ENCODE results near the gene CYFIP1.

CYFIP1 gene

GRCh38 chr15:22902981-22903380, 77.2 kb downstream of the CYFIP1 start:
- H3K27ac Mint-ChIP-seq (ENCODE audit: low read depth): no peak overlapping the region
- ATAC-seq (replicated peaks; ENCODE audit: extremely low read depth, poor library complexity, severe bottlenecking): no peak
- H3K4me3 Mint-ChIP-seq: no peak overlapping the region
- no peak for DNase-seq (ENCODE audit: low spot score in 2 of 2)
- H3K36me3 Mint-ChIP-seq (ENCODE audit: insufficient read depth): no peaks in the 10 kb centered on the region
- no peaks in the 10 kb centered on the region for H3K27me3 Mint-ChIP-seq
- no peaks in the 10 kb centered on the region for H3K9me3 Mint-ChIP-seq
- H3K4me1 Mint-ChIP-seq: no peaks in the 10 kb centered on the region

DNA sequence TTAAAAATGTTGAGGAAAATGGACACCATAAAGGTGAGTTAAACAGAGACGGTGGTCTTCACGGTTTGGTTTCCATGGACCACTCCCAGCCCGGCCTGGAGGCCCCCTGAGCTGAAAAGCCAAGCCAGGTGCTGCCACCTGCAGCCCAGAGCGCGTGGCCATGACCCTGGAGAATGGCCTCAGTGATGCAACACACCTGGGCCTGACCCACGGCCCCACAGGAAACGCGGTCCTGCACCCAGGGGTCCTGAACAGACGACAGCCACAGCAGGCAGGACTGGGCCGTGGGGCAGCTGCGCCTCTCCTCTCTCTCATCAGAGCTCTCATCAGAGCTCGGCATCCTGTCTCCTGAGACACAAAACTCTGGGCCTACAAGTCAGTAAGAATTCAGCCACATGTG, 77.6 kb downstream of the CYFIP1 start:
- Mint-ChIP-seq H3K36me3 (ENCODE audit: insufficient read depth) (no peaks in the 10 kb centered on the region), H3K27me3 (no peaks in the 10 kb centered on the region), H3K9me3 (no peaks in the 10 kb centered on the region), H3K4me1 (no peaks in the 10 kb centered on the region), H3K4me3 (no peak overlapping the region), H3K27ac (ENCODE audit: low read depth) (no peak overlapping the region)
- ATAC-seq (replicated peaks; ENCODE audit: extremely low read depth, poor library complexity, severe bottlenecking): no peak
- no peak for DNase-seq (ENCODE audit: low spot score in 2 of 2)

DNA sequence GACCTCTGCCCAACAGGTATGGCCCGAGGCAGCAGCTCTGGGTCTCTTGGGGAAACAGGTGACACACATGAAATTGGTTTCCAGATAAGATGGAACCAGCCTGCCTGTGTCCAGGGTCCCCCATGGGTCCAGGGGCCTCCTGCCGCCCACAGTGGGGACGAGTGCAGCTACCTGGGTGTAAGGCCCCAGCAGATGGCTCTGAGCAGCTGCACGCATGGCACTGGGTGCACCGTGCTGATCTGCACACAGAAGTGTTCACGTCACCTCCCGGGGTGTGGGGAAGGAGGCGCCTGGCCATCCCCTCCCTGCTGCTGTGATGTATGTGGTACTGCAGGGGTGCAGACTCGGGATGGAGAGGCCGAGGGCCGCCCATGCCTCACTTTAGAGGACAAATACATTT, 78.1 kb downstream of the CYFIP1 start:
- no peaks in the 10 kb centered on the region for H3K9me3 Mint-ChIP-seq
- H3K4me1 Mint-ChIP-seq: no peaks in the 10 kb centered on the region
- no peak overlapping the region for H3K27ac Mint-ChIP-seq (ENCODE audit: low read depth)
- no peak overlapping the region for H3K4me3 Mint-ChIP-seq
- DNase-seq (ENCODE audit: low spot score in 2 of 2): no peak
- ATAC-seq (replicated peaks; ENCODE audit: extremely low read depth, poor library complexity, severe bottlenecking): no peak
- H3K36me3 Mint-ChIP-seq (ENCODE audit: insufficient read depth): no peaks in the 10 kb centered on the region
- no peaks in the 10 kb centered on the region for H3K27me3 Mint-ChIP-seq

DNA sequence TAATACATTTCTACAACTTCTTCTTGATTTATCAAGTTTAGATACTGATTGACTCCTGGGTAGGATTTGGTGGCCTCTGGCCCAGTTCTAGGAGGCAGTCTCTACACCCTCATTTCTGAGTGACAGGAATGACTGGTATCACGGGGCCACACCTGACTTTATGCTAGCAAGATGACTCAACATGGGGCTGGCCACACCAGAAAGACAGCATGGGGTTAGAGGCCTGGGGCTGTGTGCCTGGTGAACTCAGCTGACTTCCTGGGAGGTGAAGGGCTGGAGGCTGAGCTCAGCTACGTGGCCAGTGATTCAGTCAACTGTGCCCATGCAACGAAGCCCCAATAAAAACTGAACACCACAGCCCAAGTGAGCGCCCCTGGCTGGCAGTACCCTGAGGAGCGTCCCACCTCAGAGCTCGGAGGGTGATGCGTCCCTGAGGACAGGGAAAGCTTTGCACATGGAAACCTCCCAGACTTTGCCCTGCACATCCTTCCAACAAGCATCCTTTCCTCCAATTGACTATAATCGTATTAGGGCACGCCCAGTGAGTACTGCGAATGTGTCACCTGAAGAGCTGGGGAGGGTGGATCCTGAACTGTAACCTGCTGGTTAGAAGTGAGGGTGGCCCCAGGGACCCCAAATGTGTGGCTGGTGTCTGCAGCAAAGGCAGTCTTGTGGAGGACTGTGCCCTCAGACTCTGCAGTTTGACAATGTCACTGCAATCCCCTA, 84.5 kb downstream of the CYFIP1 start:
- DNase-seq (ENCODE audit: low spot score in 2 of 2): no peak

DNA sequence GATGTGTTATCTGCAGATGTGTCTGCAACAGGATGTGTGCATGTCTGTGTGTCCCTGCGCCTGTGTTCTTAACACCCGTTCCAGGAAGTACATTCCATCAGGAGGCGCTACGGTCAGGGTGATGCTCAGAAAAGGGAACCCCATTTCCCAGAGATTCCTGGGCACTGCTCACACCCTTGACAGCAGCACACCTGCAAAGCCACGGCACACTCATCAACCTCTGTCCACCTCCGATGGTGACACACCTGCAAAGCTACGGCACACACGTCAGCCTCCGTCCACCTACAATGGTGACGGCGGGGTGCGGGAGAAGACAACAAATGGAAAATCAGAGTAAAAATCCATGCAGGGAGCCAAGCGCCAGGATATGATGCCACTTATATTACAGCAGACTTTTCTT, 86.3 kb downstream of the CYFIP1 start:
- no peaks in the 10 kb centered on the region for H3K4me1 Mint-ChIP-seq
- H3K27ac Mint-ChIP-seq (ENCODE audit: low read depth): no peak overlapping the region
- ATAC-seq (replicated peaks; ENCODE audit: extremely low read depth, poor library complexity, severe bottlenecking): no peak
- peaks cover 3% of the 10 kb centered on the region for H3K36me3 Mint-ChIP-seq (ENCODE audit: insufficient read depth)
- no peaks in the 10 kb centered on the region for H3K9me3 Mint-ChIP-seq
- no peaks in the 10 kb centered on the region for H3K27me3 Mint-ChIP-seq
- DNase-seq (ENCODE audit: low spot score in 2 of 2): no peak
- no peak overlapping the region for H3K4me3 Mint-ChIP-seq

More for the DNA sequence above, 84.5 kb downstream of the CYFIP1 start:
- H3K36me3 Mint-ChIP-seq (ENCODE audit: insufficient read depth): no peaks in the 10 kb centered on the region
- ATAC-seq (replicated peaks; ENCODE audit: extremely low read depth, poor library complexity, severe bottlenecking): no peak
- H3K4me3 Mint-ChIP-seq: no peak overlapping the region
- no peaks in the 10 kb centered on the region for H3K4me1 Mint-ChIP-seq
- no peak overlapping the region for H3K27ac Mint-ChIP-seq (ENCODE audit: low read depth)
- H3K9me3 Mint-ChIP-seq: no peaks in the 10 kb centered on the region
- no peaks in the 10 kb centered on the region for H3K27me3 Mint-ChIP-seq

- H3K4me3 Mint-ChIP-seq: no peak overlapping the region
- no peaks in the 10 kb centered on the region for H3K4me1 Mint-ChIP-seq
- no peaks in the 10 kb centered on the region for H3K27me3 Mint-ChIP-seq
- no peak for ATAC-seq (replicated peaks; ENCODE audit: extremely low read depth, poor library complexity, severe bottlenecking)
- DNase-seq (ENCODE audit: low spot score in 2 of 2): no peak
- no peaks in the 10 kb centered on the region for H3K9me3 Mint-ChIP-seq
- no peak overlapping the region for H3K27ac Mint-ChIP-seq (ENCODE audit: low read depth)
- peaks cover 3% of the 10 kb centered on the region for H3K36me3 Mint-ChIP-seq (ENCODE audit: insufficient read depth)
These were observed 87.1 kb downstream of the CYFIP1 start for GRCh38 chr15:22893081-22893480.

DNA sequence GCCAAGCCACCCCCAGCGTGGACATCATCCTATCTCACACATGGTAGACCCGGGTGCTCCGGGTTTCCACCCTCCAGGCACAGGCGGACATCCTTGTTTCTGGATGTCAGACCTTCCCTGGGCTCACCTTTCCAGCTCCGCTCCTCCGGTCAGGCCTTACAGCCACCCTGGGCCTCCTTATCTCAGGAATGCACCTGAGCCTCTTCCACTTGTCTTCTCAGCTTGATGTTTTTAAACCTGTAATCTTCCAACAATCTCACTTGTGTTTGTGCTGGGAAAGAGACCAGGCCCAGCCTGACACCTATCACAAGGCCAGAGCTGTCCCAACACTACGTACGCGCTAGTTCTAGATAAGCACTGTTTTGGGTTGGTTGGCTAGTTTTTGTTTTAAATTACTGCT, 87.8 kb downstream of the CYFIP1 start:
- H3K36me3 Mint-ChIP-seq (ENCODE audit: insufficient read depth): peaks cover 3% of the 10 kb centered on the region
- no peak for ATAC-seq (replicated peaks; ENCODE audit: extremely low read depth, poor library complexity, severe bottlenecking)
- no peaks in the 10 kb centered on the region for H3K9me3 Mint-ChIP-seq
- no peak overlapping the region for H3K27ac Mint-ChIP-seq (ENCODE audit: low read depth)
- no peaks in the 10 kb centered on the region for H3K4me1 Mint-ChIP-seq
- no peak for DNase-seq (ENCODE audit: low spot score in 2 of 2)
- no peak overlapping the region for H3K4me3 Mint-ChIP-seq
- H3K27me3 Mint-ChIP-seq: no peaks in the 10 kb centered on the region

- no peak for ATAC-seq (replicated peaks; ENCODE audit: extremely low read depth, poor library complexity, severe bottlenecking)
- Mint-ChIP-seq H3K4me3 (no peak overlapping the region), H3K36me3 (ENCODE audit: insufficient read depth) (peaks cover 3% of the 10 kb centered on the region), H3K4me1 (no peaks in the 10 kb centered on the region), H3K27ac (ENCODE audit: low read depth) (no peak overlapping the region), H3K27me3 (no peaks in the 10 kb centered on the region), H3K9me3 (no peaks in the 10 kb centered on the region)
- no peak for DNase-seq (ENCODE audit: low spot score in 2 of 2)
These were observed 88.5 kb downstream of the CYFIP1 start for GRCh38 chr15:22891426-22892210.

GRCh38 chr15:22890296-22890695, 89.9 kb downstream of the CYFIP1 start:
- DNase-seq (ENCODE audit: low spot score in 2 of 2) (no peak), ATAC-seq (replicated peaks; ENCODE audit: extremely low read depth, poor library complexity, severe bottlenecking) (no peak)
- no peaks in the 10 kb centered on the region for H3K4me1 Mint-ChIP-seq
- H3K27me3 Mint-ChIP-seq: no peaks in the 10 kb centered on the region
- peaks cover 3% of the 10 kb centered on the region for H3K36me3 Mint-ChIP-seq (ENCODE audit: insufficient read depth)
- no peak overlapping the region for H3K27ac Mint-ChIP-seq (ENCODE audit: low read depth)
- no peaks in the 10 kb centered on the region for H3K9me3 Mint-ChIP-seq
- no peak overlapping the region for H3K4me3 Mint-ChIP-seq

DNA sequence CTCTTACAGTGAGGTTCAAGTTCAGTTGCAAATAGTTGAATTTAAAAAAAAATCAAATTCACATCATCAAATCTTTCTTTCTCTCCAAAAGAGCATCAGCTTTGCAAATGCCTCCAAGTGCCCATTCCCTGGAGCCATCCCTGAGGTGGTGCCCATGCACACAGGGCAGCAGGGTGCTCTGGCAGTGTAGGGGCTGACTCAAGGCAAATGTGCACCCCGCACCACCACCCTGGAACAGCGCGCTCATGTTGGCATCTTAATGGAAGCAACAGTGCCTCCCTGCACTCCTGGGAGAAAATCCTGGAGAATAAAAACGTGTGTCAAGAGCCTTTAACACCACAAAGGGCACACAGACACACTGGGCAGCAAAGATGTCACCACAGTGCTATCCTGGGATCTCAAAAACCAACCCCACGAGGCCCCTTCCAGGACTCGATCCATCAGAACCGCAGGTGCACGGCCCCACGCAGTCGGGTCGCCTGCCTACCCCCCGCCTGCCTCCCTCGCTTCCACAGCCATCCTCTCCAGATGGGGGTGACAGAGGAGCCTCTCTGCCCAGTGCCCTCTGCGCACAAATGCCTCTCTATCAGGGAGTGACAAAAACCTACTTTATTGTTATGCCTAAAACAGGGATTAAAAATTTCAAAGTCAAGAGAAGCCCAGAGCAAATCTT, 90.9 kb downstream of the CYFIP1 start:
- Mint-ChIP-seq H3K4me1 (no peaks in the 10 kb centered on the region), H3K4me3 (no peak overlapping the region), H3K36me3 (ENCODE audit: insufficient read depth) (peaks cover 3% of the 10 kb centered on the region), H3K9me3 (no peaks in the 10 kb centered on the region), H3K27me3 (no peaks in the 10 kb centered on the region), H3K27ac (ENCODE audit: low read depth) (no peak overlapping the region)
- ATAC-seq (replicated peaks; ENCODE audit: extremely low read depth, poor library complexity, severe bottlenecking) (no peak), DNase-seq (ENCODE audit: low spot score in 2 of 2) (no peak)

- Mint-ChIP-seq H3K27ac (ENCODE audit: low read depth) (no peak overlapping the region), H3K36me3 (ENCODE audit: insufficient read depth) (peaks cover 3% of the 10 kb centered on the region), H3K4me3 (no peak overlapping the region), H3K9me3 (no peaks in the 10 kb centered on the region), H3K27me3 (no peaks in the 10 kb centered on the region), H3K4me1 (no peaks in the 10 kb centered on the region)
- DNase-seq (ENCODE audit: low spot score in 2 of 2): no peak
- ATAC-seq (replicated peaks; ENCODE audit: extremely low read depth, poor library complexity, severe bottlenecking): no peak
These were observed 91.9 kb downstream of the CYFIP1 start for GRCh38 chr15:22888120-22888859.

DNA sequence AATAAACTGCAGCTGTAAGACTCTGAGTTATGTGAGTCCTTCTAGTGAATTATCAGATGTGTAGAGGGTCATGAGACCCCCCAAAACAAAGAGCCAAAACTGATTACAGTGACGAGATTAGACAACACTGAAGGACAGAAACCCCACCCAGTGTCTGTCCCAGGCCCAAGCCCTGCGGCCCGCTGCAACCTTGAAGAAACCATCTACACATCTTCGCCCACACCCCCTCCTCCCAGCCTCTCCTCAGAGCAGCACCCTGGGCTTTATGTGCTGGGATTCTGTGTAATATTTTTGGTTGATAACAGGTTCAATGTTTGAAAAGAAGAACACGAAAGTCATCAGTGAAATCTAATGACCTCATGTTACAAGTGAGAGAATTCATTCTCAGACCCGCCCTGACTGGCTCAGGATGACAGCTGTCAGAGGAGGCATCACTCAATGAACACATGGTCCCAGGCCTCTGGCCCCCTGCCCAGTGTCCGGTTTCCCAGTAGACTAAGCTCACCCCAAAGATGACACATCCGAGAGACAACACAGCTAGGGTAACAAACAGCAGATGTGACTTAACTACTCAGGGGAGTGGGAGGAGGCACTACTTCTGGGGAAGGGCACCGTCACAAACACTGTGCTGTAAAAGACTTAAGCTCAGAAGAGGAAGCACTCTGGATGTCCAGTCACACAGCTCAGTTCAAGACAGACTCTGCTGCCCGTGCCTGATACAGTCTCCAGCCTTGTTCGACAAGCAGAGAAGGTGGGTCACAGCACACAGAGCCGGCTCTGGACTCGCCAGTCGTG, 92.8 kb downstream of the CYFIP1 start:
- Mint-ChIP-seq H3K4me1 (no peaks in the 10 kb centered on the region), H3K36me3 (ENCODE audit: insufficient read depth) (peaks cover 3% of the 10 kb centered on the region), H3K4me3 (no peak overlapping the region), H3K27ac (ENCODE audit: low read depth) (no peak overlapping the region), H3K9me3 (no peaks in the 10 kb centered on the region), H3K27me3 (no peaks in the 10 kb centered on the region)
- DNase-seq (ENCODE audit: low spot score in 2 of 2) (no peak), ATAC-seq (replicated peaks; ENCODE audit: extremely low read depth, poor library complexity, severe bottlenecking) (no peak)
